Measurements from ENCODE around the gene TMEM236.
"Not testable (repeated sequence)": the region's sequence is repeated elsewhere in the genome, so short reads cannot be mapped to it uniquely, and the experiment has no call there.

TMEM236 gene

DNA sequence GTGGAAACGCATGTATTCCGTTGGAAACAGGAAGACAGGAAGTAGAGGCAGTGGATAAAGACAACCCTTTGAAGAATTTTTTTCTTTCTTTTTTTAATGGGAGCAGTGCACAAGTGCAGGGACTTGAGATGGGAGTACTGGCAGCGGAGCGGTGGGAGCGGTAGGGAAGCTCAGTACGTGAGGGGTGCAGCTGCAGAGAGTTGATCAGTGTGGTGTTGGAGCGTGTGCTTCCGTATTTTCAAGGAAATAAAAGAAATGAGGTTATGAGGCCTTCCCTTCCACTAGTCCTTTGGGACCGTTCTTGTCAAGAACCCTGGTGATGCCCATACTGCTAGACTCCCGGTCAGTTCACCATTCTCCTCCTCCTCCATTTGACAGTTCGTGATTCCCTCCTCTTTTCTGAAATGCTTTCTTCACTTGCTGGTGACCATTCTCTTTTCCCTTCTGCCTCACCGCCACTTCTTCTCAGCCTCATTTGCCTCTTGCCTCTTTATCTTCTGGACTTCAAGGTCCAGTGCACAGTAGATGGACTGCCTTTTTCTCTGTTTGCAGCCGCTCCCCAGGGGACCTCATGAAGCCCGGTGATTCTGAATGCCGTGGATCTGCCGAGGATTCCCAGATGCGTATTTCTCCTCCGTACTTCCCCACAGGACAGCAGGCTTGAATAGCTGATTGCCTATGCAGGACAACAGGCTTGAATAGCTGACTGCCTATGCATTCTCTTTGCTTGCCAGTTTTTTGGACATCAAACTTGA lies 39.1 kb upstream of the TMEM236 start:
- no peaks in the 10 kb centered on the region for H3K9me3 ChIP-seq (ENCODE audit: insufficient read depth, low read length)
- no peaks in the 10 kb centered on the region for H3F3A ChIP-seq (ENCODE audit: insufficient read depth)
- no peak overlapping the region for H3K27ac ChIP-seq (ENCODE audit: low read depth, low read length)
- no peak overlapping the region for H3K4me3 ChIP-seq (ENCODE audit: insufficient read depth, low read length, poor library complexity, severe bottlenecking)
- H3K9me2 ChIP-seq (replicated peaks; ENCODE audit: insufficient read depth, low read length) = no peaks in the 10 kb centered on the region
- H3K4me2 ChIP-seq (ENCODE audit: low read depth, low read length, poor library complexity, severe bottlenecking) = no peak overlapping the region
- H4K20me1 ChIP-seq (ENCODE audit: low read depth, low read length) = no peaks in the 10 kb centered on the region
- no peaks in the 10 kb centered on the region; the same call in 1 of the 2 replicates for H3K36me3 ChIP-seq (ENCODE audit: low read length)
- H2AFZ ChIP-seq (ENCODE audit: low read depth, low read length, severe bottlenecking) = no peak overlapping the region
- H3K79me2 ChIP-seq (ENCODE audit: insufficient read depth, low read length) = no peaks in the 10 kb centered on the region
- no peak overlapping the region for H3K9ac ChIP-seq (ENCODE audit: low read length)
- TF ChIP-seq EZH2phosphoT487 (conservative IDR thresholded peaks at IDR 0.05; ENCODE audit: low read length) = no peak
- TF ChIP-seq, protein P1, sequence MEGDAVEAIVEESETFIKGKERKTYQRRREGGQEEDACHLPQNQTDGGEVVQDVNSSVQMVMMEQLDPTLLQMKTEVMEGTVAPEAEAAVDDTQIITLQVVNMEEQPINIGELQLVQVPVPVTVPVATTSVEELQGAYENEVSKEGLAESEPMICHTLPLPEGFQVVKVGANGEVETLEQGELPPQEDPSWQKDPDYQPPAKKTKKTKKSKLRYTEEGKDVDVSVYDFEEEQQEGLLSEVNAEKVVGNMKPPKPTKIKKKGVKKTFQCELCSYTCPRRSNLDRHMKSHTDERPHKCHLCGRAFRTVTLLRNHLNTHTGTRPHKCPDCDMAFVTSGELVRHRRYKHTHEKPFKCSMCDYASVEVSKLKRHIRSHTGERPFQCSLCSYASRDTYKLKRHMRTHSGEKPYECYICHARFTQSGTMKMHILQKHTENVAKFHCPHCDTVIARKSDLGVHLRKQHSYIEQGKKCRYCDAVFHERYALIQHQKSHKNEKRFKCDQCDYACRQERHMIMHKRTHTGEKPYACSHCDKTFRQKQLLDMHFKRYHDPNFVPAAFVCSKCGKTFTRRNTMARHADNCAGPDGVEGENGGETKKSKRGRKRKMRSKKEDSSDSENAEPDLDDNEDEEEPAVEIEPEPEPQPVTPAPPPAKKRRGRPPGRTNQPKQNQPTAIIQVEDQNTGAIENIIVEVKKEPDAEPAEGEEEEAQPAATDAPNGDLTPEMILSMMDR (IDR thresholded peaks at IDR 0.05; ENCODE audit: insufficient read depth, low read length, poor library complexity, severe bottlenecking) = no peak
- no peaks in the 10 kb centered on the region for H3K27me3 ChIP-seq (ENCODE audit: low read length)

DNA sequence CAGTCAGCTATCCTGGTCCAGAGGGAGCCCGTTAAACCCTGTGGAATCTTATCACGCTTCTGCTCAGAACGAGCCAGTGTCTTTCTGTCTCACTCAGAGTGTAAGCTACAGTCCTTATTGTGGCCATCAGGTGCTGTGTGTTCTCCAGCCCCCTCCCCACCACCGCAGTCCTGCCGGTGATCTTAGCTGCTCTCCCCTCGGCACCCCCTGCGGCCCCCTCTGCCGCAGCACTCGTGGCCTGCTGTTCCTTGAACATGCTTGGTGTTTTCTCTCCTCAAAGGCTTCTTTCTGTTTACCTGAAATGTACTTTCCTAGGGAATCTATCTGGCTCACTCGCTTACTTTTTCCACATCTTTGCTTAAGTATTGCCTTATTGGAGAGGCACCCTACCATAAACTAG lies 38.2 kb upstream of the TMEM236 start:
- Histone ChIP-seq H3K4me2 (ENCODE audit: low read depth, low read length, poor library complexity, severe bottlenecking) (no peak overlapping the region), H4K20me1 (ENCODE audit: low read depth, low read length) (no peaks in the 10 kb centered on the region), H3K79me2 (ENCODE audit: insufficient read depth, low read length) (no peaks in the 10 kb centered on the region), H3K27me3 (ENCODE audit: low read length) (no peaks in the 10 kb centered on the region), H3K4me3 (ENCODE audit: insufficient read depth, low read length, poor library complexity, severe bottlenecking) (no peak overlapping the region), H3F3A (ENCODE audit: insufficient read depth) (no peaks in the 10 kb centered on the region), H3K9me2 (replicated peaks; ENCODE audit: insufficient read depth, low read length) (no peaks in the 10 kb centered on the region), H3K27ac (ENCODE audit: low read depth, low read length) (no peak overlapping the region), H3K9me3 (ENCODE audit: insufficient read depth, low read length) (no peaks in the 10 kb centered on the region), H3K9ac (ENCODE audit: low read length) (no peak overlapping the region), H2AFZ (ENCODE audit: low read depth, low read length, severe bottlenecking) (no peak overlapping the region), H3K36me3 (ENCODE audit: low read length) (no peaks in the 10 kb centered on the region; the same call in 1 of the 2 replicates)
- TF ChIP-seq, protein P1 (IDR thresholded peaks at IDR 0.05; ENCODE audit: insufficient read depth, low read length, poor library complexity, severe bottlenecking) = no peak
- TF ChIP-seq EZH2phosphoT487 (conservative IDR thresholded peaks at IDR 0.05; ENCODE audit: low read length) = no peak

DNA sequence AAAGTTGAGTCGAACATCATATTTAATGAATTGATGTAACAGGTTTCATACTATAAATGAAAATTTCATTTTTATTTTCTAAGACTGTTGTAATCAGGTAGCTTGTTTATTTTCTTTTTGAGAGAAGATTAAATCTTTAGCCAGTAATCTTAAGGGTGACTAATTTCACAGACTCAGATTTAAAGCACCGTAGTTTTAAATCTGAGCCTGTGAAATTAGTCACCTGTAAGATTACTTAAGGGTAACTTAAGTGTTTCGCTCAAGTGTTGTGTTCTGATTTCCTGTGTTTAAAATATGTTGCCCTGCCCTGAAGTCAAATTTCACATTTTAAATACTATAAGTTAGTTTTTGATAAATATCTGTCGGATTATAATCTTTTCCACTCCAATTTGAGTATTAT lies 35.8 kb upstream of the TMEM236 start:
- Histone ChIP-seq H3K9me3 (ENCODE audit: insufficient read depth, low read length) (no peaks in the 10 kb centered on the region), H3K36me3 (ENCODE audit: low read length) (no peaks in the 10 kb centered on the region; the same call in 1 of the 2 replicates), H3K27ac (ENCODE audit: low read depth, low read length) (no peak overlapping the region), H3K4me2 (ENCODE audit: low read depth, low read length, poor library complexity, severe bottlenecking) (no peak overlapping the region), H3K9ac (ENCODE audit: low read length) (no peak overlapping the region), H3K27me3 (ENCODE audit: low read length) (no peaks in the 10 kb centered on the region), H3F3A (ENCODE audit: insufficient read depth) (no peaks in the 10 kb centered on the region), H3K4me3 (ENCODE audit: insufficient read depth, low read length, poor library complexity, severe bottlenecking) (no peak overlapping the region), H3K79me2 (ENCODE audit: insufficient read depth, low read length) (no peaks in the 10 kb centered on the region), H2AFZ (ENCODE audit: low read depth, low read length, severe bottlenecking) (no peak overlapping the region), H4K20me1 (ENCODE audit: low read depth, low read length) (no peaks in the 10 kb centered on the region), H3K9me2 (replicated peaks; ENCODE audit: insufficient read depth, low read length) (no peaks in the 10 kb centered on the region)
- no peak for TF ChIP-seq EZH2phosphoT487 (conservative IDR thresholded peaks at IDR 0.05; ENCODE audit: low read length)
- TF ChIP-seq, protein P1 (IDR thresholded peaks at IDR 0.05; ENCODE audit: insufficient read depth, low read length, poor library complexity, severe bottlenecking) = no peak

DNA sequence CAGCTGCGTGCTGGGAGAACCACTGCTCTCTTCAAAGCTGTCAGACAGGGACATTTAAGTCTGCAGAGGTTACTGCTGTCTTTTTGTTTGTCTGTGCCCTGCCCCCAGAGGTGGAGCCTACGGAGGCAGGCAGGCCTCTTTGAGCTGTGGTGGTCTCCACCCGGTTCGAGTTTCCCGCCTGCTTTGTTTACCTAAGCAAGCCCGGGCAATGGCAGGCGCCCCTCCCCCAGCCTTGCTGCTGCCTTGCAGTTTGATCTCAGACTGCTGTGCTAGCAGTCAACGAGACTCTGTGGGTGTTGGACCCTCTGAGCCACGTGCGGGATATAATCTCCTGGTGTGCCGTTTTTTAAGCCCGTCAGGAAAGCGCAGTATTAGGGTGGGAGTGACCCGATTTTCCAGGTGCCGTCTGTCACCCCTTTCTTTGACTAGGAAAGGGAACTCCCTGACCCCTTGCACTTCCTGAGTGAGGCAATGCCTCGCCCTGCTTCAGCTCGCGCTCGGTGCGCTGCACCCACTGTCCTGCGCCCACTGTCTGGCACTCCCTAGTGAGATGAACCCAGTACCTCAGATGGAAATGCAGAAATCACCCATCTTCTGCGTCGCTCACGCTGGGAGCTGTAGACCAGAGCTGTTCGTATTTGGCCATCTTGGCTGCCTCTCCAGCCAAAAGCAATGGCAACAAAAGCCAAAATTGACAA lies 29.5 kb upstream of the TMEM236 start:
- H3F3A ChIP-seq (ENCODE audit: insufficient read depth); H3K9me2 ChIP-seq (replicated peaks; ENCODE audit: insufficient read depth, low read length); H3K9me3 ChIP-seq (ENCODE audit: insufficient read depth, low read length); H3K4me2 ChIP-seq (ENCODE audit: low read depth, low read length, poor library complexity, severe bottlenecking); H3K27ac ChIP-seq (ENCODE audit: low read depth, low read length); H3K27me3 ChIP-seq (ENCODE audit: low read length); H3K4me3 ChIP-seq (ENCODE audit: insufficient read depth, low read length, poor library complexity, severe bottlenecking); H3K79me2 ChIP-seq (ENCODE audit: insufficient read depth, low read length); H3K9ac ChIP-seq (ENCODE audit: low read length); H3K36me3 ChIP-seq (ENCODE audit: low read length); H2AFZ ChIP-seq (ENCODE audit: low read depth, low read length, severe bottlenecking); H4K20me1 ChIP-seq (ENCODE audit: low read depth, low read length): not testable (repeated sequence)
